ENCODE results near the gene PLXDC1. TPM values are rescaled to one million over a fixed set of nuclear protein-coding genes. Genes with fewer than 3 reads are reported as not detected.
"Not testable (repeated sequence)": the region's sequence is repeated elsewhere in the genome, so short reads cannot be mapped to it uniquely, and the experiment has no call there.

PLXDC1 gene
- total and polyA plus RNA-seq, 2 donors (not counting 1 experiment from before 2014, with no cell fraction given), result 5.8 to 6.3 TPM

- no peak overlapping the region for H3K9ac ChIP-seq (ENCODE audit: insufficient read depth, low read length)
- no peak overlapping the region for H3K4me2 ChIP-seq (ENCODE audit: extremely low read depth, insufficient read depth, low read length)
- H3K79me2 ChIP-seq (ENCODE audit: control insufficient read depth, insufficient read depth, low read length), result no peaks in the 10 kb centered on the region
- H3K4me1 ChIP-seq (ENCODE audit: control insufficient read depth, extremely low read depth, insufficient read depth, low read length), result no peaks in the 10 kb centered on the region
- no peak for DNase-seq (ENCODE audit: low read depth in 2 of 2)
- H3K36me3 ChIP-seq (ENCODE audit: control insufficient read depth, insufficient read depth, low read length), result no peaks in the 10 kb centered on the region
- no peak overlapping the region for H2AFZ ChIP-seq (ENCODE audit: low read length)
- no peaks in the 10 kb centered on the region for H3K27me3 ChIP-seq (ENCODE audit: control insufficient read depth, insufficient read depth, low read length)
- H3K4me3 ChIP-seq (replicated peaks in 1 of 4; ENCODE audit: control extremely low read depth in 1 of 4, insufficient read depth in 1 of 4, low read depth in 3 of 4, low read length in 4 of 4), result no peak overlapping the region
- H3K9me3 ChIP-seq (ENCODE audit: control insufficient read depth, insufficient read depth, low read depth, low read length), result no peaks in the 10 kb centered on the region
- no peaks in the 10 kb centered on the region for H4K20me1 ChIP-seq (ENCODE audit: control insufficient read depth, extremely low read depth, insufficient read depth, low read length)
- TF ChIP-seq, protein P1, sequence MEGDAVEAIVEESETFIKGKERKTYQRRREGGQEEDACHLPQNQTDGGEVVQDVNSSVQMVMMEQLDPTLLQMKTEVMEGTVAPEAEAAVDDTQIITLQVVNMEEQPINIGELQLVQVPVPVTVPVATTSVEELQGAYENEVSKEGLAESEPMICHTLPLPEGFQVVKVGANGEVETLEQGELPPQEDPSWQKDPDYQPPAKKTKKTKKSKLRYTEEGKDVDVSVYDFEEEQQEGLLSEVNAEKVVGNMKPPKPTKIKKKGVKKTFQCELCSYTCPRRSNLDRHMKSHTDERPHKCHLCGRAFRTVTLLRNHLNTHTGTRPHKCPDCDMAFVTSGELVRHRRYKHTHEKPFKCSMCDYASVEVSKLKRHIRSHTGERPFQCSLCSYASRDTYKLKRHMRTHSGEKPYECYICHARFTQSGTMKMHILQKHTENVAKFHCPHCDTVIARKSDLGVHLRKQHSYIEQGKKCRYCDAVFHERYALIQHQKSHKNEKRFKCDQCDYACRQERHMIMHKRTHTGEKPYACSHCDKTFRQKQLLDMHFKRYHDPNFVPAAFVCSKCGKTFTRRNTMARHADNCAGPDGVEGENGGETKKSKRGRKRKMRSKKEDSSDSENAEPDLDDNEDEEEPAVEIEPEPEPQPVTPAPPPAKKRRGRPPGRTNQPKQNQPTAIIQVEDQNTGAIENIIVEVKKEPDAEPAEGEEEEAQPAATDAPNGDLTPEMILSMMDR (conservative IDR thresholded peaks at IDR 0.05 in 1 of 2, IDR thresholded peaks at IDR 0.05 in 1 of 2; ENCODE audit: low read depth in 1 of 2, low read length in 2 of 2), result no peak
- TF ChIP-seq EZH2 (IDR thresholded peaks at IDR 0.05; ENCODE audit: low read length, missing control alignments), result no peak
- no peak overlapping the region for H3K27ac ChIP-seq (ENCODE audit: insufficient read depth, low read length)
Measured at GRCh38 chr17:39122991-39123390, 28.4 kb downstream of the PLXDC1 start.

GRCh38 chr17:39121919-39122318 is 29.5 kb downstream of the PLXDC1 start:
- not testable (repeated sequence) for H3K9ac ChIP-seq (ENCODE audit: insufficient read depth, low read length); DNase-seq (ENCODE audit: low read depth in 2 of 2); H3K4me2 ChIP-seq (ENCODE audit: extremely low read depth, insufficient read depth, low read length); H3K36me3 ChIP-seq (ENCODE audit: control insufficient read depth, insufficient read depth, low read length); H3K9me3 ChIP-seq (ENCODE audit: control insufficient read depth, insufficient read depth, low read depth, low read length); H3K4me3 ChIP-seq (replicated peaks in 1 of 4; ENCODE audit: control extremely low read depth in 1 of 4, insufficient read depth in 1 of 4, low read depth in 3 of 4, low read length in 4 of 4); H3K27me3 ChIP-seq (ENCODE audit: control insufficient read depth, insufficient read depth, low read length); H3K4me1 ChIP-seq (ENCODE audit: control insufficient read depth, extremely low read depth, insufficient read depth, low read length); H3K27ac ChIP-seq (ENCODE audit: insufficient read depth, low read length); H2AFZ ChIP-seq (ENCODE audit: low read length); H3K79me2 ChIP-seq (ENCODE audit: control insufficient read depth, insufficient read depth, low read length); H4K20me1 ChIP-seq (ENCODE audit: control insufficient read depth, extremely low read depth, insufficient read depth, low read length)

GRCh38 chr17:39118674-39119419 is 32.6 kb downstream of the PLXDC1 start:
- Histone ChIP-seq H3K27ac (ENCODE audit: insufficient read depth, low read length) (no peak overlapping the region), H3K79me2 (ENCODE audit: control insufficient read depth, insufficient read depth, low read length) (no peaks in the 10 kb centered on the region), H3K36me3 (ENCODE audit: control insufficient read depth, insufficient read depth, low read length) (no peaks in the 10 kb centered on the region), H3K9me3 (ENCODE audit: control insufficient read depth, insufficient read depth, low read depth, low read length) (no peaks in the 10 kb centered on the region), H3K4me2 (ENCODE audit: extremely low read depth, insufficient read depth, low read length) (no peak overlapping the region), H2AFZ (ENCODE audit: low read length) (no peak overlapping the region), H3K4me1 (ENCODE audit: control insufficient read depth, extremely low read depth, insufficient read depth, low read length) (peaks cover 13% of the 10 kb centered on the region), H3K4me3 (replicated peaks in 1 of 4; ENCODE audit: control extremely low read depth in 1 of 4, insufficient read depth in 1 of 4, low read depth in 3 of 4, low read length in 4 of 4) (no peak overlapping the region), H4K20me1 (ENCODE audit: control insufficient read depth, extremely low read depth, insufficient read depth, low read length) (no peaks in the 10 kb centered on the region), H3K9ac (ENCODE audit: insufficient read depth, low read length) (no peak overlapping the region), H3K27me3 (ENCODE audit: control insufficient read depth, insufficient read depth, low read length) (no peaks in the 10 kb centered on the region)
- DNase-seq (ENCODE audit: low read depth in 2 of 2), result no peak
- TF ChIP-seq, protein P1 (conservative IDR thresholded peaks at IDR 0.05 in 1 of 2, IDR thresholded peaks at IDR 0.05 in 1 of 2; ENCODE audit: low read depth in 1 of 2, low read length in 2 of 2), result no peak
- TF ChIP-seq EZH2 (IDR thresholded peaks at IDR 0.05; ENCODE audit: low read length, missing control alignments), result no peak

All from fibroblast of lung (primary cell).